ACHN (cell line): ENCODE data around the gene NFKB2.
A peak's percentile ranks its signal among the peaks of the same experiment; 100 is the strongest.

Experiments used
- DNase-seq: peaks from one replicate; pipeline ENCODE4 v3.0.0-alpha.2; 2015
- in situ Hi-C: cut with HindIII; loops from 2 replicates; pipeline ENCODE4 v1.10.0; 2017; ENCODE audit warnings: low sequenced_read_pairs, low pct_ligation_motif_present, low pct_unique_long_range_greater_than_20kb

The NFKB2 gene

DNA sequence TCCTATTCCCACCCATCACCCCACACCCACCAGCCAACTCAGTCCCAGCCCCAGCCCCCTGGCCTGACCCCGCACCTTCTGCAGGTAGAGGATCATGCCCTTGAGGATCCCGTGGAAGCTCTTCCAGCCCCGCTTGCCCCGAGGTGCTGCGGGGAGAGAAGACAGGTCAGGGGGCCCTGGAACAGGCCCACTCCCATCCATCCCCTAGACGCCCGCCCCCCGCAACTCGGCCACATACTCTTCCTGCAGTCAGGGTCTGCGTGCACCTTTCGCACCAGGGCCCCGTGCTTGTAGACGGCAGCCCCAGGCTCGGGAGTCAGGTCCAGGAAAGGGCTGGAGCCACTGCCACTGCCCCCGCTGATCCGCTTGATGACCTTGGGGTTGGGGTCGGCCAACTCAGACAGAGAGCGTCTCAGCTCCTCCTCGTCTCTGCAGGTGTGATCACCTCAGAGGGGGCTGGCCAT is 9.6 kb downstream of the NFKB2 start:
- in situ Hi-C loops: no loop called here
- DNase-seq: no peak

DNA sequence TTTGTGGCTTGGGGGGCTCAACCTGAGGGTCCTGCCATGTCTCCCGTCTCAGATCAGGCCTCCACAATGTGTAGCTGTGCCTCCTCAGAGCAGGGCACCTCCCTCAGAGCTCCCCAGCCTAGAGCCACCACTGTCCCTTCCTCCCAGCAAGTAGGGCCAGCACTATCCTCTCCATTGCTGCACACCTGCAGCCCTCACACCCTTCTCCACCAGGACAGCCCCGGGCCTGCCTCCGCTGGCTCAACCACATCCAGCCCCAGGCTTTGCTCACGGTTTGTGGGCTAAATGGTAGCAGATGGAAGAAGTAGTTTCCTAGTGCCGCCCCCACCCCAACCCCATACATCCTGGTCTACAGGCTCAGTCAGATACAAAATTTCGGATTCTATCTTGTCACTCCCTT is 10.1 kb downstream of the NFKB2 start:
- in situ Hi-C loops: no loop called here
- no peak for DNase-seq

DNA sequence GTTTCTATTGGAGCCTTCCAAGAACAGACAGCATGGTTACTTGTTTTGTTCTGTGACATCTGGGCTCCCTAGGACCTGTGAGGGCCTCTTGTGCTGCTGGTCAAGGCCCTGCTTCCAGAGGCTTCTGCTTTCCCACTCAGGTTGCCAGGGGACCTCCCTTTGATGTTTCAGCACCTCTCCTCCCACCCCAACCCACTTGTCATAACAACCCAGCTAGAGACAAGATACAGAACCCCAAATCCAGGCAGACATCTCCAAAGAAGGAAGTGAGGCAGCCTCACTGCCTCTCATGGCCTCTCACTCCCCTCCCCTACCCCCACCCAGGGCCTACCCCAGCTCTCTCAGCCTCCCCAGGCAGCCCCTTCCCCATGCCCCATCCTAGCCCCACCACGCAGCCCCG is 11.3 kb downstream of the NFKB2 start:
- DNase-seq: no peak
- in situ Hi-C loops: no loop called here

DNA sequence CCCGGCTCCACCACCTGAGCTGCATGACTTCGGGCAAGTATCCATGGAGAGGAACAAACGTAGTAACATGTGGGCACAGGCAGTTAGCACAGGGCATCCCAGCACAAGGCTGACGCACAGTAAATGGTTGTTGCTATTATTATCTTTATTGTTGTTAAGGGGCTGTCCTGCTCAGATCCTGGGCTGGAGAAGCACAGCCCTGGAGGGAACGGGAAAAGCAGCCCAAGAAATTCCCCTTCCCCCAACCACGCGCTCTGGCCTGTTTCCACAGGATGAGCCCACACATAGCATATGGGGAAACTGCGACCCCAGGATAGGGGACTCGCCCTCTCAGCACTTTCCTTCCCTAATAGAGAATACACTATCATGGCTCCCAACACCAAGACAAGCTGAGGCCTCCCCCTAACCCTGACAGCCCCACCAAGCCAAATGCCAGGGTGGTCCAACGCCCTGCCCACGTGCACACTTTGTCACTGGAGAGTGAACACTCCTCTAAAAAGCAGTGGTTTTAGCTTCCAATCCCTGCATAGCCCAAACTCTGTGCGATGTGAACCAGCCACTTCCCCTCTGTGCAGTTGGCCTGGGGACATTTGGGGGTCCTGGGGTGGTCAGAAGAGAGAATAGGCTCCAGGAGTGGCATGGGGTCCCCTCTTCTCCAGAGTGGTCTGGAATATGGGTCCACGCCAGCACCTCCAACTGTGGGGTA is 12.1 kb downstream of the NFKB2 start:
- in situ Hi-C loops: no loop called here
- no peak for DNase-seq

DNA sequence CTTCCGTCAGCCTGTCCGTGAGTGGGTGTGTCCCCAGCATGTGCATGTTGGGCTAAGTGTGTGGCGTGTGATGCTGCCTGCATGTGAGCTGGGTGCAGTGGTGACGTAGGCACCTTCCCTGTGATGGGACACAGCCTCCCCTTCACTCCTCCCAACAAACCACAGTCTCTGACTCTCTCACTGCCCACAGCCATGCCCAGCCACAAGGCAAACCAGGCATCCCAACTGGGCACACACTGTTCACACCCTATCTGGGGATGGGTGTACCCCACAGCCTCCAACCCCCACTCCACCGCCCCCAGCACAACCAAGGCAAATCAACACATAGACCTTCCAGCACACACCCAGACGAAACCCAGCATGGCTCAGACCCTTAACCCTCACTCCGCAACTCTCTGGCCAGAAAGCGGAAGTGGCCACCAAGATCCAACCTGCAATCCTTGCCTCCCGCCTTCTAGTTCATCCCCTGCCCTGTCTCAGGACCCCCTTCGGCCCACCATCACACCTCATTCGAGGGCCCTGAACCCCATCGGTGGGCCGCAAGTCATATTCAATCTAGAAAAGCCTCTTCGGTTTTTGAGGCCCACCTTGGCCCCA is 12.7 kb downstream of the NFKB2 start:
- no peak for DNase-seq
- in situ Hi-C loops: no loop called here

DNA sequence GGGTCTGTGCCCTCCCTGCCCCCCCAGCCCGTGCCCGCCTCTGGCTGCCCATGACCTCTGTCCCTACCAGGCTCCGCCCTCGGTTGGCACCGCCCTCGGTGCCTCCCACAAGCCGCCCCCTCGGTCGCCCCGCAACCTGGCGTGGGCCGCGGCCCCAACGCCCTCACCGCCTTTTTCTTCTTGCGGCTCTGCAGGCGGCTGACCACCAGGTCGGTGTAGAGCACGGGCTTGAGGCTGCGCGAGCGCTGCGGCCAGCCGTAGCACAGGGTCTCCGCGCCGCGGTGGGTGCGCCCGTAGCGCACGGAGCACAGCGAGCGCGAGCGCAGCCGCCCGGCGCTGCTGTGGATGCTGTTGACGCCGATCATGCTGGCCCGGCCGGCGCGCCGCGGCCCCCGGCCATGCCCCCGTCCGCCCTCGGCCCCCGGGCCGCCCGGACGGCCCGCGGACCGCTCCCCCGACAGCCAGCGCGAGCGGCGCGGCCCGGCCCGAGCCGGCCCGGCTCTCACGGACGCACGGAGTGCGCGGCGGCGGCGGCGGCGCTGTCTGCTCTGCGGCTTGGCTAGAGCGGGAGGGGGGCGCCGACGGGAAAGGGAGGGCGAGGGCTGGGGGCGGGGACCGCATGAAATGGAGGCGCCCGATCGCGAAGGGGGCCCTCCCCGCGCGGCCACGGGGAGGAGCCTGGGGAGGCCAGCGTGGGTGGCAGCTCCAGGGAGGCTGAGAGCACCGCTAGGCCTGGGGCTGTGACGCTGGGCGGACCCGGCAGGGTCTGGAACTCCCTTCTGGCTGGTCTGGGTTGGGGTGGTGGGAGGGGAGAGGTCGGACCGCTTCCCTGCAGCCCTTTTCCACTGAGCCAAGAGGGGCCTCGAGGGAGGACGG is 13.5 kb downstream of the NFKB2 start:
- DNase-seq: peak; percentile 7
- in situ Hi-C loops: no loop called here

DNA sequence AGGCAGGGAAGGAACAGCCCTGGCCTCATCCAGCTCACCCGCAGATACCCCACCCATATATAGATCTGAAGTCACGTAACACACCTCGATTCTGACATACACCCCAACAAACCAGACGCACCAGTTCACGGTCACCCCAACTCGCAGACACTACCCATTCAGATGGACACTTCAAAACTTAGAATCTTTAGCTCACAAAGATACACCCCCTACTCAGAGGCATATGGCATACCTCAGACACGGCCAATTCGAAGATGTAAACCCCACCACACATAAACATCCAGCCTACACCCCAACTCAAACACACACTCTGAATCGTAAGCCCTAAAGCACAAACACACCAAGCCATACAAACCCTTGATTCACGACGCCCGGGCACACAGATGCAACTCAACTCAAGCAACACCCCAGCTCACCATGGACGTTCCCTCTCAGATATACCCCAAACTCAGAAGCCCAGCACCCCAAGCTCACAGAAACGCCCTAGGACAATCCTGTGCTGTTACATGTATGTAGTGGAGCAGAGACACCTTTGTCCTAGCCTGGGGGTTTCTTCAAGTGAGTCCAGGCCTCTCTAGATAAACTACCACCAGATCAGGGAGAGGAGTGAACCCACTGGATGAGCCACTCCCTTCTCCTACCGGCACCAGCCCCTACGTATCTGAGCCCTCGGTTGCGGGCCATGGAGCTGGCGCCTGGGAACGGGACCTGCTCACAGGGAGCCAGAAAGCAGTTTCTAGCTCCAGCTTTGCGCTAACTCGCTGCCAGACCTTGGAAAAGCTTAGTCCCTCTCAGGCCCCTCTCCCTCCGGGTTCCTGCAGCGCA is 14.3 kb downstream of the NFKB2 start:
- no peak for DNase-seq
- in situ Hi-C loops: no loop called here

DNA sequence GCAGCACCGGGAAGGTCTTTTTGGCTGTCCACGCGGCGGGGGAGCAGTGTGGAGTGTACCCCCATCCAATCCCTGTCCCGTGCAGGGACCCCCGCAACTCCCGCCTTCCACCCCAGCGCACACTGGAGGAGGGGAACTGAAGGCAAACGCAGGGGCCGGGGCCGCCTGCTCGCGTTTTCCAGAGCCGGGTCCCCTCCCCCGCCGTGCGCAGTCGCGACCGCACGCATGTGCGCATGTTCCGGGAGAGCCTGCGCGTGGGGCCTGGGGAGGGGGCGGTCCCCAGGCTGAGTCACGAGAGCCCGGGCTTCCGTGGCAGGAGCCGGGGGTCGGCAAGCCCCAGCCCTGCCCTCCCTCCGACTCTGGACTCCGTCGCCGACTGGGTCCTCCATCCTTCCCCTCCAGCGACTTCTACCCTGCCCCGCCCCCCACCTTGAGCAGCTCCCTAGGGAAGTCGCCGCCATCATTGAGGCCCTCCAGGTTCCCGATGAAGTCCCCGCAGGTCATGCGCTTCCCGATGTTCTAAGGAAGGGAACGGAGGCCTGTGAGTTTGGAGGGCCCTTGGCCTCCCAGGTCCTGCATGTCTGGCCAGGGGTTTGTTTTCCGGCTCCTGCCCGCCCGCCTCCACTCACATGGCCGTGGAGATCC is 15.0 kb downstream of the NFKB2 start:
- no peak for DNase-seq
- in situ Hi-C loops: no loop called here

DNA sequence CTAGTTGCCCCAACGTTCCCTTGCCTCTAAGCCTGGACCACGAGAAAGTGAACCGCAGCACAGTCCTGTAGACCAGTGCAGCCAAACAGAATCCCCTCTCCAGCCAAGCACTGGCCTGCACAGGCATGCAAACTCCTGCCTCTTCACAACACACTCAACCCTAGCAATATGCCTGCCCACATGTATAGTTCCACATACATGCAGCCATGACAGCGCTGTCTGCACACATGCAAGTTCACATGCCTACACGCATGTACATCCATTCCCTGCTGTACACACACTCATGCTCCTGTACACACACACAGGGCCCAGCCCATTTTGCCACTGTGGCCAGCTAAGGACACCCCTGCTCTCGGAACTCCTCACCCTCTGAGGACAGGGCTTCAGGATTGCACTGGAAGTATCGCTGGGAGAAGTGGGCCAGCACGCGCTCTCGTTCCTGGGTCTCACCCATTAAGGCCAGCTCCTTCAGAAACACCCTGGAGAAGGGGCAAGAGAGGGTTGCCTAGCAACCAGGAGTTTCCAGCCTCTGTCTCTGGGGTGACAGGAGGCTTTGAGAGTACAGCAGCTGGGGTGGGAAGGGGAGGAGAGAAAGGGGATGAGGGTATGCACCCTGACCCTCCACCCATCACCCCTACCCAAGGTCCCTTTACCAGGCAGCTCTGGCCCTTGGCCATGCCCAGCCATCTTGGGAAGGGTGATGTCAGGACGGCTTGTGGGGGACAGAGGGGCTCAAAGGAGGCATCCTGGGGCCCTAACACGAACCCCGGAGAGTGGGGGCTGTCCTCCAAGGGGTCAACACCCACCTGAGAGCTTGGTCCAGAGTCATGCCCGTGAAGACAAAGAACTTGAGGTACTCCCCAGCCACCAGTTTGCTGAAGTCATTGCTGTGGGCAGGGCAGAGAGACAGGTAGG is 16.1 kb downstream of the NFKB2 start:
- in situ Hi-C loops: no loop called here
- DNase-seq: no peak

DNA sequence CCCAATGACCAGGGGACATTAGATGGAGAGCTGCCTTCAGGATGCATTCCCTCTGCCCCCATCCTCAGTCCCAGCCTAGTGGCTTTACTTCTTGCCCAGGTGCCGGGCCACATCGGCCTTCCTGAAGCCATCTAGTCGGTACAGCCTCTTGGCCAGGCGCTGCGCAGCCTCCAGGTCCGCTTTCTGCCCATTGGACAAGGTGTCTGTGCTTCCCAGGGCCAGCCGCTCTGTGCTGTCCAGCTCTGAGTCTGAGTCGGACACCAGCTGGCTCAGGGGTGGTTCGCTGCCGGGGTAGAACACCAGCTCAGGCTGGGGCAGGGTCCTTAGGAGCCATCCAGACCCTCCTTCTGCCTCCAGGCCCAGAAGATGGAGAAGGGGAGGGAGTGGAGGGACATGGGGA is 16.8 kb downstream of the NFKB2 start:
- in situ Hi-C loops: no loop called here
- DNase-seq: no peak

DNA sequence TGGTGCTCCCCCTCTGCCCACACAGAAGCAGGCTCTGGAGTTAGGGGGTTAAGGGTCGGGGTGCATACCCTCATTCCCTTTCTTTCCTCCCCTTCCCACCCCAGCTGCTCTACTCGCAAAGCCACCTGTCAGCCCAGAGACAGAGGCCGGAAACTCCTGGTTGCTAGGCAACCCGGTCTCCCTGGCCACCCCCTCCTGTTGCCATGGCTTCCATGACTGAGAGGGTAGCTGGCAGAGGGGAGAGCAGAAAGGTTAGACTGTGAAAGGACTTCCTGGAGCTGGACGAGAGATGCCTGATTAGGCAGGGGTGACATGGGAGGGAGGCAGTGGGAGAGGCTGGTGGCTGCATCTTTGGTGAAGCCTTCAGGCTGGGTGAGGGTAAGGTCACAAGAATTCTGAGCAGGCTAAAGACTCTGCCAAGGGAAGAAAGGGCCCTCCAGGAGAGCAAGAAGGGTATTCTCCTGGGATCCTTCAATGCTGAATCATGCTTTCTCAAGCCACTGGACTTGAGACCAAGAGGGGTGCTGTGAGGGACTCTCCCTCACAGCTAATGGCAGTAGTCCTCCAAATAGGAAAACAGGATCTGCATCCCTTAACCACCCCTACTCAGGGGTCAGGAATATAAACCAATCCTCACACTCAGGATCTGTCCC is 17.7 kb downstream of the NFKB2 start:
- DNase-seq: peak; percentile 38
- in situ Hi-C loops: no loop called here

DNA sequence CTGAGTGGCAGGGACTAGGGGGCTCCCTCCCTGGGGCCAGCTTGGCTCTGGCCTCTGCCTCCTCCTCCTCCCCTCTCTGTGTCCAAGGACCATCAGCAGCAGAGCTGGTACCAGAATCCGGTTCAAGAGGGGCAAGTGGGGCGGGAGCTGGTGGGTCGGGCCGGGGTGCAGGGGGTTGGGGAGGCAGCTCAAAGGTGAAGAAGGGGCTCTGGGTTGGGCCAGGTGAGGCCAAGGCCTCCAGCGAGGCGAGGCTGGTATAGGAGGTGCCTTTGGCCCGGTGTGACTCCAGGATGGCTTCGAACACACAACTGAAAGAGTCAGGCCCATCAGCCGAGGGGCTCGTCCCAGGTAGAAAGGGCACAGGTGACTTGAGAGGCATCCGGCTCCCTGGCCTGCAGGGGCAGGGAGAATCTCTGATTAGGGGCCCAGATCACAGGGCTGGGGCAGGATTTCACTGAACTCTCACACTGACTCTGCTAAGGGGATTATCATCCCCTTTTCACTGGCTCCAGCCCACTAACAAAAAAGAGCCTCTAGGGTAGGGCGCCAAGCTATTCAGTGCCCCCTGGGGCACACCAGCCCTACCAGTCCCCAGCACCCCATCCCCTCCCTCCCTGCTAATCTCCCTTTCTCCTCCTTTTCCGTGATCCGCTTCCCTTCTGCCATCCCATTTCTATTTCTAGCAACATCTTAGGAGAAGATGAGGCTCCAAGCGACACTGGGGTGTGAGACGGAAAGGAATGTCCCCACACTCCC is 18.5 kb downstream of the NFKB2 start:
- no peak for DNase-seq
- in situ Hi-C loops: no loop called here

DNA sequence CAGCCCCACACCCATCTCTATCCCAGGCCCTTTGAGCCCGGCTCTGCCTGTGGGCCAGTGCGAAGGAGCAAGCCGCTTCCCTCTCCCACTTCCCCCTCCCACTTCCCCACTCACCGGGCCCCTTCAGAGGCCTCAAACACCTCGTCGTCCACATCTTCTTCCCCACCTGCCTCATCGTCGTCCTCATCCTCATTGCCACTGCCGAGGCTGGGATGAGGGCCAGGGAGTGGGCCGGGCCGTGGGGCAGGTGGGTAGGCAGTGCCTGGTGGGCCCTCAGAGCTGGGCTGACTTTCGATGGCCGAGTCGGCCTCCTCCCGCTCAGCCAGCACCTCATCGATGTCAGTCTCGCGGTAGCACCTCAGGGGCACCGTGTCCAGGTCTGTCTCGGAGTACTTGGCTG is 19.2 kb downstream of the NFKB2 start:
- no peak for DNase-seq
- in situ Hi-C loops: no loop called here

DNA sequence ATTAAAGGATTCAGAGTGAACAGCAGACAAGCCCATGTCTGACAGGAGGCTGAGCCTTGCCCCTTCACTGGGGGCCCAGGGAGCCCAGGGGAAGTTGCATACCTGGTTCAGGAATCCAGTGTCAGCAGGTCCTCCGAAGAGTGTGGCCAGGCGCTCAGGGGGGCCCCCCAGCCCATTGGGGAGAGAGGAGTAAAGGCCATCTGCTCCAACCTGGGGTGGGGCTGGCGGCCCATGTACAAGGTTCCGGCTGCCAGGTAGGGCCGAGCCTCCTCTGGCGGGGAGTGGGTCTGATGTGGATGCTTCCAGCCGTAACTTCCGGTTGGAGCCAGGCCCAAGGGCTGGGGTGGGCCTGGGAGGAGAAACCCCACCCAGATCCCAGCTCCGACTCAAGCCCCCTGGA is 20.8 kb downstream of the NFKB2 start:
- in situ Hi-C loops: no loop called here
- DNase-seq: no peak

DNA sequence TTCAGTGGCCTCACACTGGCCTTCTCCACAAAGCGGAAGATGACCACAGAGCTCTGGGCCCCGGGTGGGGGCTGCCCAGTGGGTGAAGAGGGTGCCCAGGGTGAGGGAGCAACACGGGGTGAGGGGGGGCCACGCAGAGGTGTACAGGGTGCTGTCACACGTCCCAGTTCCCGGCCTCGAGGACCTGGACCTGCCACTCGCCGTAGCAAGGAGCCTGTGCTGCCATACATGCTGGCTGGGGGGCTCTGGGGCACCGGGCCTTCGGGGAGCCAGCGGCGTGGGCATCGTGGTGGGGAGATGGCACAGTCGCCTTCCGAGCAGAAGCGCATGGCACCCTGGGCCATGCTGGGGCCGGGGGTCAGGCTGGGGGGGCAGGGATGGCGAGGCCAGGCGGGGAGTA is 21.2 kb downstream of the NFKB2 start:
- in situ Hi-C loops: no loop called here
- DNase-seq: no peak

DNA sequence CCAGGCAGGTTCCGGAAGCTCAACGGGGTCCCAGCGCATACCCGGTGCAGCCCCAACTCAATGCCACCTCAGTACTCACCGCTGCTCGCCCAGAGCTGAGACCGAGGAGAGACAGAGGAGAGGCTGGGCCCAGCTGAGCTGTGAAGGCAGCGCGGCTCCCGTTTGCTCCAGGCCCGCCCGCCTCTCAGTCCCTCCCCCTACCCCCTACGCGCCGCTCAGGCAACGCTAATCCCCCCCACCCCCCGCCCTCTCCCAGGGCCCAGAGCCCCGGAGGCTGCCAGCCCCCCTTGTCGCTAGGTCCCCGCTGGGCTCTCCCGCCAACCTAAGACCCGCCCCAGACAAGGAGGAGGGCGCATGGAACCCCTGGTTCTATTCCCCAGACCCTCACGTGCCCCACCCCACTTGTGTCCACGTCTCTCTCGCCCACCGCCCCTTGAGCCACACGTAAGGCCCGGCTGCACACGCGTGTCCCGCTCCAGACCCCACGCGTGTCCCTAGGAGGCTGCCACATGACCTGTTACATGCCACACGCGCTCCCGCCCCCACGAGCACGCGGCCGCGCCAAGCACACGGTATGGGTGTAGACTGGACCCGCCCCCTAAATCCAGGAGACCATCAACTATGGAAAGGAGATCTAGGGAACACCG is 23.2 kb downstream of the NFKB2 start, which contains the start of gene PSD:
Gene PSD (minus strand): TSS at position 164 of the 647 bp plus-strand sequence. CDS start 1,747 bp downstream, outside the sequence.
- in situ Hi-C loops: no loop called here
- no peak for DNase-seq
